SK-N-SH (cell line): ENCODE data around the gene NSDHL. TPM values are rescaled to one million over a fixed set of nuclear protein-coding genes. Genes with fewer than 3 reads are reported as not detected.

Source experiments
- CTCF ChIA-PET: fragments of 300-600, 350-600 bp; formaldehyde crosslinking; extraction: SDS; loops from one replicate; lab custom pipeline; 2021; lab: Yijun Ruan, JAX
- POLR2A ChIA-PET: fragments of 350-600 bp; sonication (Branson Sonifier 250); formaldehyde crosslinking; extraction: SDS; loops from one replicate; lab custom pipeline; 2020; ENCODE audit warnings: antibody characterized with exemption, inconsistent platforms; lab: Yijun Ruan, JAX
- DNase-seq: peaks from one replicate; pipeline ENCODE4 v3.0.0; 2012
- H2AFZ ChIP-seq: fragments of 200-600 bp; sonication (generic); 2 replicates; pipeline ENCODE4 v1.8.1; 2016; ENCODE audit warnings: antibody characterized with exemption, mild to moderate bottlenecking, low read depth
- H3F3A ChIP-seq: fragments of 200-600 bp; sonication (generic); replicated peaks from 2 replicates; pipeline ENCODE3; 2016; ENCODE audit warnings: antibody characterized with exemption, mild to moderate bottlenecking; ENCODE audit not compliant: insufficient read depth
- H3K27ac ChIP-seq, 2 experiments: fragments of 200-500 bp in 1 of 2; fragments of 200-600 bp in 1 of 2; sonication (Bioruptor generic) in 1 of 2; sonication (generic), shearing (Covaris generic) in 1 of 2; 2 replicates each; pipeline versions ENCODE4 v1.5.1 to v1.6.1; 2014 to 2016; ENCODE audit warnings: low read depth in 2 of 2, inconsistent platforms in 1 of 2, low read length in 1 of 2, mild to moderate bottlenecking in 1 of 2, mixed read lengths in 1 of 2
- H3K27me3 ChIP-seq: fragments of 200-600 bp; sonication (generic), shearing (Covaris generic); 2 replicates; pipeline ENCODE4 v1.6.1; 2016; ENCODE audit warnings: mixed run types; ENCODE audit not compliant: insufficient read depth
- H3K36me3 ChIP-seq, 2 experiments: fragments of 200-500 bp in 1 of 2; fragments of 200-600 bp in 1 of 2; sonication (Bioruptor generic) in 1 of 2; sonication (generic) in 1 of 2; replicated peaks in 1 of 2; 2 replicates each; pipeline versions ENCODE3 to v1.5.1; 2014 to 2016; ENCODE audit warnings: low read length in 1 of 2, mild to moderate bottlenecking in 1 of 2; ENCODE audit not compliant: insufficient read depth in 2 of 2, control insufficient read depth in 1 of 2
- H3K4me1 ChIP-seq, 2 experiments: fragments of 200-500 bp in 1 of 2; fragments of 200-600 bp in 1 of 2; sonication (Bioruptor generic) in 1 of 2; sonication (generic), shearing (Covaris generic) in 1 of 2; 2 replicates each; pipeline versions ENCODE4 v1.5.1 to v1.6.1; 2014 to 2016; ENCODE audit warnings: low read depth in 1 of 2, low read length in 1 of 2, mixed run types in 1 of 2; ENCODE audit not compliant: insufficient read depth in 2 of 2, control insufficient read depth in 1 of 2
- H3K4me2 ChIP-seq: fragments of 200-600 bp; sonication (generic), shearing (Covaris generic); 2 replicates; pipeline ENCODE4 v1.6.1; 2017; ENCODE audit warnings: mixed run types
- H3K4me3 ChIP-seq, 2 experiments: fragments of 200-500 bp in 1 of 2; fragments of 200-600 bp in 1 of 2; sonication (Bioruptor generic) in 1 of 2; sonication (generic), shearing (Covaris generic) in 1 of 2; 2 replicates each; pipeline versions ENCODE4 v1.5.1 to v1.8.1; 2014 to 2016; ENCODE audit warnings: low read depth in 2 of 2, inconsistent platforms in 1 of 2, low read length in 1 of 2, mild to moderate bottlenecking in 1 of 2, mixed read lengths in 1 of 2, moderate library complexity in 1 of 2
- H3K79me2 ChIP-seq: fragments of 200-600 bp; sonication (generic); 2 replicates; pipeline ENCODE4 v1.8.1; 2017; ENCODE audit warnings: mild to moderate bottlenecking; ENCODE audit not compliant: insufficient read depth
- H3K9ac ChIP-seq: fragments of 200-600 bp; sonication (generic); 2 replicates; pipeline ENCODE4 v1.6.1; 2017; ENCODE audit warnings: mixed run types
- H3K9me2 ChIP-seq: fragments of 200-600 bp; sonication (generic); 2 replicates; pipeline ENCODE4 v1.6.1; 2017; ENCODE audit warnings: mixed run types
- H3K9me3 ChIP-seq: fragments of 200-600 bp; sonication (generic); 2 replicates; pipeline ENCODE4 v1.6.1; 2017; ENCODE audit warnings: mixed run types, mild to moderate bottlenecking, moderate library complexity
- H4K20me1 ChIP-seq: fragments of 200-600 bp; sonication (generic); 2 replicates; pipeline ENCODE4 v1.6.1; 2017; ENCODE audit warnings: mild to moderate bottlenecking, mixed run types; ENCODE audit not compliant: insufficient read depth
- ELF1 ChIP-seq: IDR thresholded peaks from 2 replicates; pipeline ENCODE4 v1.4.0; 2012
- EP300 ChIP-seq, 2 experiments: IDR thresholded peaks; 2 replicates each; pipeline versions ENCODE4 v1.4.0 to v1.6.1; 2012; ENCODE audit warnings: borderline replicate concordance in 1 of 2, low read depth in 1 of 2, low read length in 1 of 2
- FOSL2 ChIP-seq: IDR thresholded peaks from 2 replicates; pipeline ENCODE4 v1.4.0; 2012; ENCODE audit warnings: low read depth, mild to moderate bottlenecking, moderate library complexity, borderline replicate concordance
- FOXJ3 ChIP-seq: sonication (generic); formaldehyde crosslinking; IDR thresholded peaks from 2 replicates; pipeline ENCODE4 v1.5.1; 2020; ENCODE audit warnings: mild to moderate bottlenecking, missing genetic modification reagents
- FOXM1 ChIP-seq: IDR thresholded peaks from 2 replicates; pipeline ENCODE4 v1.4.0; 2012; ENCODE audit warnings: low read depth, mild to moderate bottlenecking
- MEF2A ChIP-seq: IDR thresholded peaks from 2 replicates; pipeline ENCODE4 v1.4.0; 2012; ENCODE audit warnings: low read depth, borderline replicate concordance
- NRF1 ChIP-seq: IDR thresholded peaks from 2 replicates; pipeline ENCODE4 v1.6.1; 2012; ENCODE audit warnings: low read depth, mild to moderate bottlenecking, low read length
- PBX3 ChIP-seq: IDR thresholded peaks from 2 replicates; pipeline ENCODE4; 2012
- REST ChIP-seq: IDR thresholded peaks from 2 replicates; pipeline ENCODE4 v1.6.1; 2012; ENCODE audit warnings: mild to moderate bottlenecking, low read depth, low read length, moderate library complexity
- RFX5 ChIP-seq: IDR thresholded peaks from 2 replicates; pipeline ENCODE4 v1.6.1; 2012; ENCODE audit warnings: mild to moderate bottlenecking, improper control_type of control experiment, low read length
- SMC3 ChIP-seq: IDR thresholded peaks from 2 replicates; pipeline ENCODE4 v1.6.1; 2012; ENCODE audit warnings: low read depth, low read length, improper control_type of control experiment
- ZBTB33 ChIP-seq: IDR thresholded peaks from 2 replicates; pipeline ENCODE4 v1.4.0; 2012; ENCODE audit warnings: low read depth, borderline replicate concordance
- WGBS: methylation state at CpG from one replicate; pipeline ENCODE4 v1.1.6; 2017; ENCODE audit warnings: low lambda C conversion rate; 5-methylcytosine and 5-hydroxymethylcytosine counted together
- polyA plus RNA-seq, 3 experiments: library from polyadenylated mRNA; depleted of rRNA; stranded (reverse); fragments of >200 nt; gene quantifications; 2 replicates each; pipeline ENCODE4 v1.2.3, GENCODE V29; 2012

NSDHL gene
- polyA plus RNA-seq, 1 of the 3 experiments (the other 2 are of a cell fraction) = 24.8 TPM

DNA sequence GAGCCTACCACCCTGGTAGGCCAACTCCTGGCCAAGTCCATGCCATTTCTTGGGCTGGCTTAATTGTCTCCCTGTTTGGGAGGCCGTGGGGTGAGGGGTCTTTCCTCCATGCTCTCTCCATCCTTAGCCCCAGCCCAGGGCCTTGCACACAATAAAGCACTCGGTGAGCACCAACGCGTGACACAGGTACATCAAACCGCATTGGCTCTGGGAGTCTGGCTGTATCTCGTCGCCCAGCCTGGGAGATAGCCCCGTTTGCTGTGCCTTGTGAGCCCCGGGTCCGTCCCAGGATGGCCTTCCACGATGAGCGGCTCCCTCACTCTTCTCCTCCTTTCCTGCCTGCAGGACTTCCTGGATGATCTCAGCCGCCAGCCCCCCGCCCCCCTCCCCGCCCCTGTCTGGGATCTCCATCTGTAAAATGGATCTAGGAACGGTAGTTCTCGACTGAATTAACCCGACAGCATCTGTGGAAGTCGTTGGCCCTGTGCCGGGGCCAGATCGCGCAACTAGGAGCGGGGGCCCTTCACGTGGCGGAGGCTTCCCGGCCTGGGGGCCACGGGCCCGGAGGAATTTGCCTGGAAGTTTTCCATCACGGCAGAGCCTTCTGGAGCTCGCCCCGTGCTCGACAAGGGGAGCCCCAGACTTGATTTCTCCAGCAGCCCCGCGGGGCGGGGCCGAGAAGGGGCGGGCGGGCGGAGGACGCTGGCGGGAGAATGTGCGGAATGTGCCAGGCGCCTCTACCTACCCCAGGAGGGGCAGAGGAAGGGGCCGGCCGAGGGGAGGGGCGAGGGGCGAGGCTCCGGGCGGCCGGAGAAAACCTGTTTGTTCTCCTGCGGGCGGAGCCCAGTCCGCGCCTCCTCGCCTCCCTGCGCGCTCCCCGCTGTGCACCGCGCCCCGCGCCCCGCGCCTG is 66.6 kb downstream of the NSDHL start, which contains the start of gene ZNF185:
Gene ZNF185 (plus strand): TSS at position 846 of the 910 bp plus-strand sequence. CDS start 16,423 bp downstream, outside the sequence.
- Histone ChIP-seq H3K9me2 (no peaks in the 10 kb centered on the region), H3K4me3 (peak within 1 kb of the TSS; percentile 46 to 47; a peak in 3 of 4 replicates), H3F3A (no peaks in the 10 kb centered on the region), H3K4me1 (peaks cover 0 to 2% of the 10 kb centered on the region in 2 experiments; a peak in 1 of 4 replicates), H3K9me3 (no peaks in the 10 kb centered on the region), H3K36me3 (no peaks in the 10 kb centered on the region), H2AFZ (peak within 1 kb of the TSS; percentile 51; the same call in 1 of the 2 replicates), H3K79me2 (no peaks in the 10 kb centered on the region), H3K27me3 (no peaks in the 10 kb centered on the region; the same call in 1 of the 2 replicates), H3K4me2 (peak within 1 kb of the TSS; percentile 78), H4K20me1 (no peaks in the 10 kb centered on the region), H3K9ac (peak within 1 kb of the TSS; percentile 46; the same call in 1 of the 2 replicates), H3K27ac (no peak within 1 kb of the TSS)
- ChIA-PET POLR2A (no interaction called here), CTCF (interaction anchor here (0.6 to 5.2 kb wide), 4 partner anchors 19 to 77 kb away, joined by 3 to 37 read pairs (median 4); no protein-coding TSS in a partner anchor)
- peak; percentile 70 for DNase-seq
- WGBS = 46% methylated on average over 12 of the region's 64 CpGs
- no peak for TF ChIP-seq ZBTB33
- no peak for TF ChIP-seq NRF1
- TF ChIP-seq ELF1 = no peak
- no peak for TF ChIP-seq REST
- TF ChIP-seq MEF2A = no peak
- TF ChIP-seq SMC3 = no peak
- no peak for TF ChIP-seq FOXM1
- TF ChIP-seq RFX5 = no peak
- TF ChIP-seq EP300 (IDR thresholded peaks at IDR 0.05; ENCODE audit: borderline replicate concordance in 1 of 2, low read depth in 1 of 2, low read length in 1 of 2) = no peak
- no peak for TF ChIP-seq FOSL2
- TF ChIP-seq FOXJ3 (CRISPR knock-in tag) = no peak
- no peak for TF ChIP-seq PBX3
